OCI-LY3 (cell line): Measurements from ENCODE around the gene IGIP.

ENCODE experiments used
- CTCF ChIP-seq: fragments of 200-600, 300-600 bp; sonication (generic); IDR thresholded peaks from 2 replicates; pipeline ENCODE4 v1.5.1; 2014; ENCODE audit warnings: antibody characterized with exemption, low read length, low read depth
- EZH2phosphoT487 ChIP-seq: fragments of 200-600 bp; shearing (Covaris generic); IDR thresholded peaks from 2 replicates; pipeline ENCODE4 v1.6.1; 2018; ENCODE audit warnings: antibody characterized with exemption, mixed run types, low read depth

DNA sequence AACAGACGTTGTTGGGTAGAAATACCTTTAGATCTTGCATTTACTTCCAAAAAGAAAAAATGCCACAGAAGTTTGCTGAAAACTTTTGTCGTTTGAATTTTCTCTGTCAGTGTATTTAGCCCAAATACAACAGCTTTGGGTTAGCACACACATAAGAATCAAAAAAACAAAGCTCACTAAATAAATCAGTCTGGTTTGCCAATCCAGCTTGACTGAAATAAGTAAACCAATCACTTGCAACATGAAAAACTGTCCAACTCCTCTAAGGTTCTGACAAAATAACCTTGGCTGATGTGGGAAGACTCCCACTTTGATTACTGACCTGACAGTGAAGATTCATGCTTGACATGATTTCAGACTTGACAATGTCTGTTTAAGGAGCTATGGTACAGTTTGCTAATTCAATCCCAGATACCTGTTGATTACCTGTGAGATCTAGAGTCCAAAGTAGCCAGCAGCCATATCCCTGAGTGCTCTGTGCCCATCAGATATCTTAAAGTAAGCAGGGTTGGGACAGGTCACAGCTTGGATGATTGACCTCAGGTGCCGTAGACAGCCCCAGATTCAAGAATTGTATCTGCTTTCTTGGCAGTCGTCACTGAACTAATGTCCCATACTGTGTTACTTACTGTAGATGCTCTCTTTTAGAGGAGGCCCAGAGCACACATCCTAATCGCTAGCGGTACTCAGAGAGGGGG is 727 bp downstream of the IGIP start:
- TF ChIP-seq CTCF (no peak), EZH2phosphoT487 (no peak)
